A673 (cell line): ENCODE results near the gene PLA2G6. TPM values are rescaled to one million over a fixed set of nuclear protein-coding genes. Genes with fewer than 3 reads are reported as not detected.
"Not testable (repeated sequence)": the region's sequence is repeated elsewhere in the genome, so short reads cannot be mapped to it uniquely, and the experiment has no call there.

ENCODE experiments used
- BruUV-seq: library from RNA; stranded (reverse); fragments of 400-500 nt; replicated peaks from 2 replicates; lab custom pipeline; 2021; lab: Mats Ljungman, UMichigan
- CTCF ChIA-PET: fragments of 300-600 bp; sonication (Branson Sonifier 250); formaldehyde crosslinking; loops from one replicate; lab custom pipeline; 2022; ENCODE audit warnings: antibody characterized with exemption; lab: Charles Lee
- POLR2A ChIA-PET: fragments of 300-600 bp; sonication (Branson Sonifier 250); formaldehyde crosslinking; loops from one replicate; lab custom pipeline; 2022; ENCODE audit warnings: antibody characterized with exemption; ENCODE audit not compliant: low non-redundant PET; lab: Charles Lee
- DNase-seq: peaks from one replicate; pipeline ENCODE4 v3.0.0-alpha.2; 2015; ENCODE audit warnings: low spot score
- H3K27ac ChIP-seq: fragments of 200-600 bp; sonication (generic); 2 replicates; pipeline ENCODE4 v1.5.1; 2016; ENCODE audit warnings: mixed run types, low read depth, mild to moderate bottlenecking, mixed read lengths, antibody characterized with exemption, low read length; ENCODE audit not compliant: poor library complexity, severe bottlenecking
- H3K27me3 ChIP-seq: fragments of 200-600 bp; sonication (generic); replicated peaks from 2 replicates; pipeline ENCODE4 v1.6.1; 2017; ENCODE audit warnings: mixed run types, low read depth, mild to moderate bottlenecking, mixed read lengths, antibody characterized with exemption, low read length; ENCODE audit not compliant: insufficient read depth, poor library complexity
- H3K36me3 ChIP-seq: fragments of 200-600 bp; sonication (generic); 2 replicates; pipeline ENCODE4 v1.6.1; 2016; ENCODE audit warnings: mixed run types, mild to moderate bottlenecking, mixed read lengths, antibody characterized with exemption, low read length; ENCODE audit not compliant: insufficient read depth, poor library complexity, severe bottlenecking
- H3K4me1 ChIP-seq: fragments of 200-600 bp; sonication (generic); 2 replicates; pipeline ENCODE4 v1.6.1; 2017; ENCODE audit warnings: mixed run types, mild to moderate bottlenecking, mixed read lengths, antibody characterized with exemption, low read length; ENCODE audit not compliant: insufficient read depth, poor library complexity, severe bottlenecking
- H3K4me3 ChIP-seq: fragments of 200-600 bp; sonication (generic); 2 replicates; pipeline ENCODE4 v1.5.1; 2016; ENCODE audit warnings: low read depth, mixed run types, mild to moderate bottlenecking, mixed read lengths, low read length; ENCODE audit not compliant: poor library complexity, severe bottlenecking
- H3K9me3 ChIP-seq: fragments of 200-600 bp; sonication (generic); 2 replicates; pipeline ENCODE4 v1.6.1; 2016; ENCODE audit warnings: mixed run types, low read depth, mild to moderate bottlenecking, mixed read lengths, antibody characterized with exemption, low read length; ENCODE audit not compliant: poor library complexity, severe bottlenecking
- EZH2 ChIP-seq: fragments of 200-600 bp; sonication (generic); IDR thresholded peaks from 2 replicates; pipeline ENCODE4 v1.6.1; 2017; ENCODE audit warnings: borderline replicate concordance, low read depth, mild to moderate bottlenecking, mixed read lengths, antibody characterized with exemption, low read length; ENCODE audit not compliant: poor library complexity, severe bottlenecking
- intact Hi-C: fragments of 100-400 bp; cut with micrococcal nuclease; formaldehyde crosslinking; loops from one replicate; pipeline ENCODE4 v1.10.0; 2022; ENCODE audit not compliant: unreplicated experiment
- total RNA-seq: library from RNA; stranded (reverse); gene quantifications from 2 replicates; pipeline ENCODE4 v1.2.3, GENCODE V29; 2021
- TF ChIP-seq, protein P1 (sequence below): fragments of 300-800, 200-600 bp; sonication (generic); conservative IDR thresholded peaks from 2 replicates; pipeline ENCODE4 v1.5.1; 2017; ENCODE audit warnings: low read depth, mild to moderate bottlenecking, antibody characterized with exemption, low read length, moderate library complexity, mixed read lengths

PLA2G6 gene
- total RNA-seq, 1 experiment from 2014 or later = 31.8 TPM

DNA sequence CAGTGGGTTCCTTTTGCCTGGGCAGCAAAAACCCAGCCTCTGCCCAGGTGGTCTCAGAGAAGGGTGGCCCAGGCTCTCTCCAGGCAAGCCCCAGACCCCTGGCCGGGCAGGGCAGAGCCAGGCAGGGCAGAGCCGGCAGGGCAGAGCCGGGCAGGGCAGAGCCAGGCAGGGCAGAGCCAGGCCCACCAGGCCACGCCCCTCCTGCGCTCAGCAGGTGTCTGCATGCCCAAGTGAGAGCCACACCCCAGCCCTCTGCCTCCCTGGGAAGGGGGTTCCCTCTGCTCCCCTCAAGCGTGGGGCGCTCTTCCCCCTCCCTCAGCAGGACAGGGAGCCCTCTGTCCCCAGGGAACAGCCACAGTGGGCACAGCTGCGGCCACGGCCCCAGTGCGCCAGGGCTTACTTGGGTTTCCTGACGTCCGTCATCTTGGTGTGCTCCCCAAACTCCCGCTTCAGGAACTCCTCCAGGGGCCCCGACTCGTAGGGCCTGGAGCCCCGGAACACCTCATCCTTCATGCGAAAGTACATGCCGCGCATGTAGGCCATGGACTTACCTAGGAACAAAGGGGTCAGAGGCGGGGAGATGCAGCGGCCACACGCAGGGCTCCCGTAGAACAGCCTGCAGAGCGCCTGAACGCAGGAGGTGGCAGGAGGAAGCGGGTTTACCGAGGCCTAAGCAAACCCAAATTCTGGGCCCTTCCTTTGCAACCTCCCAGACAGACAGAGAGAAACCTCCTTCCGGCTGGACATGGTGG is 61.1 kb downstream of the PLA2G6 start:
- Histone ChIP-seq H3K27me3 (no peaks in the 10 kb centered on the region), H3K27ac (no peak overlapping the region), H3K4me1 (no peaks in the 10 kb centered on the region), H3K9me3 (no peaks in the 10 kb centered on the region), H3K36me3 (no peaks in the 10 kb centered on the region), H3K4me3 (no peak overlapping the region)
- CTCF ChIA-PET = no interaction called here
- DNase-seq = no peak
- BruUV-seq = no TSS peak
- intact Hi-C loops = no loop called here
- no peak for TF ChIP-seq EZH2
- TF ChIP-seq, protein P1, sequence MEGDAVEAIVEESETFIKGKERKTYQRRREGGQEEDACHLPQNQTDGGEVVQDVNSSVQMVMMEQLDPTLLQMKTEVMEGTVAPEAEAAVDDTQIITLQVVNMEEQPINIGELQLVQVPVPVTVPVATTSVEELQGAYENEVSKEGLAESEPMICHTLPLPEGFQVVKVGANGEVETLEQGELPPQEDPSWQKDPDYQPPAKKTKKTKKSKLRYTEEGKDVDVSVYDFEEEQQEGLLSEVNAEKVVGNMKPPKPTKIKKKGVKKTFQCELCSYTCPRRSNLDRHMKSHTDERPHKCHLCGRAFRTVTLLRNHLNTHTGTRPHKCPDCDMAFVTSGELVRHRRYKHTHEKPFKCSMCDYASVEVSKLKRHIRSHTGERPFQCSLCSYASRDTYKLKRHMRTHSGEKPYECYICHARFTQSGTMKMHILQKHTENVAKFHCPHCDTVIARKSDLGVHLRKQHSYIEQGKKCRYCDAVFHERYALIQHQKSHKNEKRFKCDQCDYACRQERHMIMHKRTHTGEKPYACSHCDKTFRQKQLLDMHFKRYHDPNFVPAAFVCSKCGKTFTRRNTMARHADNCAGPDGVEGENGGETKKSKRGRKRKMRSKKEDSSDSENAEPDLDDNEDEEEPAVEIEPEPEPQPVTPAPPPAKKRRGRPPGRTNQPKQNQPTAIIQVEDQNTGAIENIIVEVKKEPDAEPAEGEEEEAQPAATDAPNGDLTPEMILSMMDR = no peak
- POLR2A ChIA-PET = no interaction called here

DNA sequence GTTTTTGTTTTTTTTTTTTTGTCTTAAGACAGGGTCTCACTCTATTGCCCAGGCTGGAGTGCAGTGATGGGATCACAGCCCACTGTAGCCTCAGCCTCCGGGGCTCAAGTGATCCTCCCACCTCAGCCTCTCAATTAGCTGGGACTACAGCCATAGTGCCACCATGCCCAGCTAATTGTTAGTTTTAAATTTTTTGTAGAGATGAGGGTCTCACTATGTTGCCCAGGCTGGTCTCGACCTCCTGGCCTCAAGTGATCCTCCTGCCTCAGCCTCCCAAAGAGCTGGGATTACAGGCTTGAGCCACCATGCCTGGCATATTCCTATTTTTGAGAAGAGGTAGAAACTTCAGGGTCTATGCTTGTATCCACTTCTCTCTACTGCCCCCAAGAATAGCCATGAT is 62.9 kb downstream of the PLA2G6 start:
- CTCF ChIA-PET, H3K4me1 ChIP-seq, H3K27me3 ChIP-seq, BruUV-seq, intact Hi-C loops, H3K4me3 ChIP-seq, H3K27ac ChIP-seq, H3K9me3 ChIP-seq, H3K36me3 ChIP-seq, DNase-seq: not testable (repeated sequence)
- POLR2A ChIA-PET = interaction anchor here (0.8 kb wide), 1 partner anchor 15 kb away, joined by 3 read pairs; no protein-coding TSS in a partner anchor

DNA sequence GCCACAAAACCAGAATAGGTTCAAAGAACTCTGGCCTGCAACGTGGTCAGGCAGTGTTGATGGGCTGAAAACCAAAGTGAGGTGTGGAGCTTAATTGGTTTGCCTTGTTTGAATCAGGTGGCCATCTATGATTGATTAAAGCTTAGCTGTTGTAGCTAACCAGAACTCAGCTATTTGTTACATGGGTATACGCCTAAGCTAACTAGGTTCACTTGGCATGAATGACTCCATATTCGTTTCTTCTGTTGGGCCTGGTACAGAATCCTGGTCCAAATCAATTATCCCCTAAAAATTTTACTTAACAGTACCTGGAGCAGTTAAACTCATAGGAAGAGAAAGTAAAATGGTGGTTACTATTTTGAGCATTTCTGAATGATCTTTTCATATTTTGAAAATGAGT is 63.4 kb downstream of the PLA2G6 start:
- ChIA-PET CTCF (no interaction called here), POLR2A (interaction anchor here (0.8 kb wide), 1 partner anchor 14 kb away, joined by 3 read pairs; no protein-coding TSS in a partner anchor)
- Histone ChIP-seq H3K9me3 (no peaks in the 10 kb centered on the region), H3K4me1 (no peaks in the 10 kb centered on the region), H3K4me3 (no peak overlapping the region), H3K27ac (no peak overlapping the region), H3K27me3 (no peaks in the 10 kb centered on the region), H3K36me3 (peaks cover 5% of the 10 kb centered on the region)
- no TSS peak for BruUV-seq
- TF ChIP-seq, protein P1 = no peak
- TF ChIP-seq EZH2 = no peak
- DNase-seq = no peak
- intact Hi-C loops = no loop called here

DNA sequence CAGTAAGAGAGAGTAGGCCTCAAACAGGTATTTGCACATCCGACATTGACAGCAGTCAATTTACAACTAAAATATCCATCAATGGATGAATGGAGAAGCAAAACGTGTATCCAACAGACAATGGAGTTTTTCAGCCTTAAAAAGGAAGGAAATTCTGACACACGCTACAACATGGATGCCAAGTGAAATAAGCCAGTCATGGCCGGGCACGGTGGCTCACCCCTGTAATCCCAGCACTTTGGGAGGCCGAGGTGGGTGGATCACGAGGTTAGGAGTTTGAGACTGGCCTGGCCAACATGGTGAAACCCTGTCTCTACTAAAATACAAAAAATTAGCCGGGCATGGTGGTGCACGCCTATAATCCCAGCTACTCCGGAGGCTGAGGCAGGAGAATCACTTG is 64.1 kb downstream of the PLA2G6 start:
- H3K27me3 ChIP-seq, H3K9me3 ChIP-seq, H3K4me3 ChIP-seq, H3K27ac ChIP-seq, DNase-seq, BruUV-seq, CTCF ChIA-PET, intact Hi-C loops, H3K4me1 ChIP-seq, POLR2A ChIA-PET, H3K36me3 ChIP-seq: not testable (repeated sequence)
